T-helper 2 cell treated with Interferon-gamma antibody and Interleukin-4, amounts not matched to agents 100 ng/mL and 5 ng/mL, for 36 hours (primary cell): ENCODE data around the gene LBH. TPM values are rescaled to one million over a fixed set of nuclear protein-coding genes. Genes with fewer than 3 reads are reported as not detected.

ENCODE experiments used
- intact Hi-C: fragments of 100-400 bp; cut with micrococcal nuclease; formaldehyde crosslinking; loops from one replicate; pipeline ENCODE4 v1.15.1; 2023
- total RNA-seq: library from RNA; stranded (reverse); gene quantifications from 2 replicates; pipeline ENCODE4 v1.2.3, GENCODE V29; 2022

LBH gene
- total RNA-seq, 1 donor from 2014 or later: 68.9 TPM

GRCh38 chr2:30216157-30216556 is 15.2 kb upstream of the LBH start:
- intact Hi-C loops: no loop called here

GRCh38 chr2:30217644-30218337 is 13.5 kb upstream of the LBH start:
- intact Hi-C loops: no loop called here

GRCh38 chr2:30218338-30218713 is 13.0 kb upstream of the LBH start:
- intact Hi-C loops: no loop called here

- intact Hi-C loops: no loop called here
Measured at GRCh38 chr2:30218814-30219213, 12.5 kb upstream of the LBH start.

GRCh38 chr2:30219886-30220875 is 11.2 kb upstream of the LBH start:
- intact Hi-C loops: no loop called here

- intact Hi-C loops: no loop called here
Measured at GRCh38 chr2:30221531-30221930, 9.8 kb upstream of the LBH start.

DNA sequence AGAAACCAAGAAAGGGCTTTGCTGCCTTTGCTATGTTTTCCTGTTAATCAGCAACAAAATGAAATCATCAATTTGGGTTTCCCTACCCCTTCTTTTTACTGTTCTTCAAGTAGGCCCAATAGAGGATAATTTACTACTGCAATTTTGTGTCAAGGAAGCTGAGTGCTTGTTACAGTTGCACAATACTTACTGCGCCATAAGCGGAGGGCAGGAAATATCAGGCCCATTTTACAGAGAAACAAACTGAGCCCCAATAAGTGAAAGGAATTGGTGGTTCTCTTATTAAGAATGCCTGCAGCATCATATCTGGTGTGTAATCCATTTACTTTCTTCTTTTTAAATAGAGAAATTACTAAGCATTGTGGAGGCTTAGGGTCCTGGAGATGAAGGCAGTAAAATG is 9.3 kb upstream of the LBH start:
- intact Hi-C loops: no loop called here

DNA sequence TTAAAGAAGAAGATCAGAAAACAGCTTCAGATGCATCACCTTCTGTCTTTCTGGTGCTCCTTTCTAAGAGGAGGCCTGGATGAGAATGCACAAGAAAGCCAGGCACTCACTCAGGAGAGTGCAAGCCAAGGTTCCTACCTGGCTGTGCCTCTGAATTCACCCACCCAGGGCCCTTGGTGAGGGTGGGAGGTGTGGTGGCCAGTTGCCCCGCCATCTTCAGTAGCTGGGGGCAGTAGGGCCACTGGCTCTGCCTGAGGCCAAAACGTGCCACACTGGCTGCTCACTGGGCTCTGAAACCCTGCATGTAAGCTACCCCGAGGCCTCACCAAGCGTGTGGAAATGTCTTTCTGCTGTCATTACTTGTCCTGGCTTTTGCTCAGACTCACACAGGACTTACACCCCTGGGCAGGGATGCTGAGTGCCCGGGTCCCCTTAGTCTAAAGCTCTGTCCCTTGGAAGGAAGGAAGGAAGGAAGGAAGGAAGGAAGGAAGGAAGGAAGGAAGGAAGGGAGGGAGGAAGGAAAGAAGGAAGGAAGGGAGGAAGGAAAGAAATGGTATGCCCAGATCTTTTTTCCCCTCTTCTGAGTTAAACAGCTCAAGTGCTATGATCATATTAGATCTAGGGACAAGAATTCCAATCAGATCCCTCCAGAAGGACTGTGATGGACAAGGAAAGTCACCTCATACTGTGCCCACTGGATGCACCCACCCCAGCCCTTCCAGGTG is 8.5 kb upstream of the LBH start:
- intact Hi-C loops: no loop called here

DNA sequence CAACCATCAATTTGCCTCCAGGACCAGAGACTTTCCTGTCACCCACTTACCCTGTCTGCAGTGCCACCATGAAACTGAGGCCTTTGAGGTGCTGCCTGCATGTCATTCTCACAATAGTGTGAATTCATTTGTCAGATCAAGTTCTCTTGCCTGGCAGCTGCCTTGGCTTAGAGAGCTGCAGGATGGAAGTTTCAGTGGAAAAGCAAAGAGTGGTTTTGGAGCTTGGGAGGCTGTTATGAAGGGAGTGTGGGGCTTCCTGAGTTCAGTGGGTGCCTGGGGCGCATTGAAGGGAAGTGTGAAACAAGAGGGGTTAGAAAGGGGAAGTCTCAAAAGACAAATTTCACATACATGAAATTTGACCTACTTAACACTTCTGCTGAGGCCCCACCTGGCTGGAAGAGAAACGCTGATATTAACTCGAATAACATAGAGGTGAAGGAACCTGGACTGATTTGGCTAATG is 7.9 kb upstream of the LBH start:
- intact Hi-C loops: no loop called here

DNA sequence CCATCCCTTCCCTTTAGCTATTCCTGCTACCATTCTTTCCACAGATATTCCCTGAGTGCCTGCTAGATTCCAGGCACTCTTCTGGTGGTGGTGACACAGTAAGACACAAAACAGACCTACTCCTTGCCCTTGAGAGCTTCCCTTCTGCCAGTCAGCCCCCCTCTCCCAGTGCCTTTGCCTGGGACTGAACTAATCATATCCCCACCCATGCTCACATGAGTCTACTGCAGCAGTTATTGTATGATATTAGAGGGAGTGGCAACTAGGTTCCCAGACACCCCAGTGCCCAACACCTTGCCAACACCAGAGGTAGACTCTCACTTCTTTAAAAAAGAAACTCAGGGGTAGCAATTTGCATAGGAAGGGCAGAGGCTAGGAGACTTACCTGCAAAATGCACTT is 7.2 kb upstream of the LBH start:
- intact Hi-C loops: loop anchor here (2.0 kb wide), 2 partner anchors 15 to 223 kb away; partner anchors contain the start of gene LCLAT1

DNA sequence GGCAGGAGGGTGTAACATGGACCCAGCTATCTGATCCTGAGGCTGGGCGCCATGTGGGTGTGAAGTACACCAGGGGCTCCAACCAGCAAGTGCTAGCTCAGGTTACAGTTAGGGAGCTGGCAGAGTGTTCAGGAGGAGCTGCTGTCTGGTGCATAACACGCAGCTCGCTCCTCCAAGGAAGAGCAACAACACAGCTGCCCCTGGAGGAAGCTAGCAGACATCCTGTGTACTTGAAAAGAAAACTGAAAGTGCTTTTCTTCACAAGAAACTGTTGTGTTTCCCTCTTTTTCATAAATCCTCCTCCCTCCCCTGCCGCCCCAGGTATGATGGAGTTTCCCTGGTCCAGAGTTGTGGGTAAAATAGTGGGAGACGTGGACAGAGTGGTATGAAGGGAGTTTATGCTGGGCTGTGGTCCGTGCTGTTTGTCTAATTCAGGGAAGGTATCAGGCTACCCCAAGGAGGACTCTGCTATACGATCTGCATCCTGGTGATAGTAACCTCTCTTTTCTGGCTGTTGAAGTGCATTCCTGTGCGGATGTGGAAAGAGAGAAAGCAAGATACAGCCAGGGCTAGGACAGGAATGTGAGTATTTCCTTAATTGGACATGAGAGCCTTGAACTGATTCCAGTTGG is 6.1 kb upstream of the LBH start:
- intact Hi-C loops: loop anchor here (1.0 to 2.0 kb wide), 3 partner anchors 9 to 222 kb away; partner anchors contain the start of gene LCLAT1

DNA sequence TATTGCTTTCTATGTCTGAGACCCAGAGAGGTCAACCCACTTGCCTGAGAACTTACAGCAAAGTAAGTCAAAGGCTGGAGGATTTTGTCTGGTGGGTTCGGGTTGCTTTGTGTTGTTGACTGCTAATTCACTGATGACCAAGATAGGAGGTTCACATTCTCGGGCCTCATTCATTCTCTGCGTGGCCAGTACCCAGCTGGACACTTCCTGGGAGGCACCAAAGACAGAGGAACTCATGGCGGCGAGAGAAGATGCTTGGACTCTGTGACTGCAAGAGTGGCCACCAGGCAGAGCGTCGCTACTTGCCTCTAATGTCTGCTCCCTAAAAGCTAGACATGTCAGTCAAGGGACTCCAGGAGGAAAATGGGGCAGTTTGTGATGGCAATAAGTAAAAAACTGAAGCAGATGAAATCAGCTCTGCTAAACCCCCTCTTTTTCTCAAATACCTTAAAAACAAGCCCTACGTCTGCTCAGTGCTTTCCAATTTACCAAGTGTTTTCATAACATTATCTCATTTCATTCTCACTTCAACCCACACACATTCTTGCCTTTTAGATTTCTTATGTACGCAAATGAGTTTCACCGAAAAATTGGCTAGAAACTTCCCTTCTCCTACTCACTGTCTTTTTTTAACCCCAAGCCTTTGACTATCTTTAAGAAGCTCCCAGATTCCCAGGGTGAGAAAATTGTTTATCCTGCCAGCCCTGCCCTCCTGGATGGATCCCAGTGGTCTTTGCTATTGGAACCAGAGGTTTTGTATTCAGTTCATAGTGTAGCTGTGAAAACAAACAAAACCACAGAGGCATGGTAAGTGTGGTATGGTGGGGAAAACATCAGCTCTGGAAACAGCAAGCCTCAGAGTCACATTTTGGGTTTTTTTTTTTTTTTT is 4.9 kb upstream of the LBH start:
- intact Hi-C loops: no loop called here

DNA sequence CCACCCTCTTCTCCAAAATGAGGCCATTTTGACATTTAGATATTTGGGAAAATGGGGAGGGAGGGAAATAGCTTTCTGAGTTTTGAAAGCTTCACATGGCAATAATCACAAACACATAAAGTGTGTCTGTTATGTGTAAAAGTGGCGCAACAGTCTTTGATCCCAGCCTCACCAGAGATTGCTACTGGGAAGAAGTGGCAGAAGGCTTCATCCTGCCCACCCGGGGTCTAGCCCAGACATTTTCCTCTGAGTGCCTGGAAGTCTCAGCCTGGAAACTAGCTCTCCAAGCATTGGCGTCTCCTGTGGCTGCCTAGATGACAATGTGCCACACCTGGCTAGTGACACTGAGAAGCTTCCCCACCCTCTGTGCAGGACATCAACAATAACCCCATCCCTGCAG is 1.7 kb upstream of the LBH start:
- intact Hi-C loops: no loop called here

DNA sequence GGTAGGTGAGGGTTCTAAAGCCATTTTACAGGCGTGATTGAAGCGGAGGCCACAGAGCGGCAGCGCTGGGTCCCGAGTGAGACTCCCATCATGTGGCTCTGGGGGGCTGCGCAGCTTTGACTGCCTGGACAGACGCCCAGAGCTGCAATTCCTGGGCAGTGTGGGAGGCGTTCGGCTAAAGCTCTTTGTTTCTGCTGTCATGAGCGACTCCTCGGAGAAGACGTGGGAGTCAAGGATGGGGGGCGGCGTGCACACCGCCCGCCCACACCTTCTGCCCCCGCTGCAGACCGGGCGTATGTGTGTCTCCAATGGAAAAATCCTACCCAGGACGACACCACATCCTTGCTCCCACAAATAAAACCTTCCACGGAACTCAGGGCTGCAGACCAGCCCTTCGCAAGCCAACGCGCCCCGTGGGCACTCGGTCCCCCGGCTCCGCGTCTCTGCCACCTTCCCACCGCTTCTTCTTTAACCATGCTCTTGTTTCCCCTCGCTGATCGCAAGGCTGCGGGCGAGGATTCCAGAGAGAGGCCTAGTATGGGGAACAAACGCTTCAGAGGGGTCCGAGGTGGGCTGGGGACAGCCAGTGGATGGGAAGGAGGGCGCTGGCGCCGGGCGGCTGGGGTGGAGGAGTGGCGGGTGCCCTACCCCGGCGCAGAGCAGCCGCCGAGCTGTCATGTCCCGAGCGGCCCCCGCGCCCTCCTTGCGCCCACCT is 680 bp upstream of the LBH start:
- intact Hi-C loops: loop anchor here (1.0 to 2.0 kb wide), 2 partner anchors 84 to 192 kb away; no protein-coding TSS in a partner anchor

GRCh38 chr2:30231996-30232800 is 864 bp downstream of the LBH start:
- intact Hi-C loops: loop anchor here (1.0 to 2.0 kb wide), 5 partner anchors 21 to 191 kb away; no protein-coding TSS in a partner anchor

- intact Hi-C loops: loop anchor here (1.0 to 2.0 kb wide), 3 partner anchors 21 to 104 kb away; no protein-coding TSS in a partner anchor
Measured at GRCh38 chr2:30232801-30233130, 1.4 kb downstream of the LBH start.

DNA sequence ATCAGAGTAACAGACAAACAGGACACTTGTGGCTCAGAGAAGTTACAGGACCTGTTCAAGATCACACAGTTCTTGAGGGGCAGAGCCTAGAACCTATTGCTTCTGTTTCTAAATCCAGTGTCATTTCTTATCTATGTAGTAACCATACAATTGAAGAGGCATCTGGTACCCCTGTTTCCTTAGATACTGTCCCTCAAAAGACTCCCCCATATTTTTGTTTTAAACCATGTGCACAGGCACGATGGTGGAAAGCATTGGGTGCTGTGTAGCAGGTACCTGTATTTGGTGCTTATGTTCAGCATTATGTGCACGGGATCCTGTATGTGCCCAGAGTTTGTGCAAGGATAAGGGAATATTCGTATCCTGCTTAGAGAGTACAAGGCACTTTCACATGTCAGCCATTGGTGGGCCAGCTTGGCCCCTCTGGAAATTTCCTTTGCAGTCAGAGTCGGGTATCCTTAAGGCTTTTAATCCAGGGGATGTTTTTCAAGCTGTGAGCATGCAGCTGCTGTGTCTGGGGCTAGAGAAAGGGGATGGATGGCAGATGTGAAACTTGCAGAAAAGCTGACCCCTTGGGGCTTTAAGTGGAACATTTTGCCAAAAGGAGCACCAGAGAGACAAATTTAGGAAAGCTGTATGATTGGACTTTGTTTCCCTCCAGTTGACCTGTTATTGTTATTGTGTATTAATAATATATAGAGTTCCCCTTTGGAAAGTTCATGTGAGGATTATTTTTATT is 2.1 kb downstream of the LBH start:
- intact Hi-C loops: loop anchor here (1.0 to 2.0 kb wide), 2 partner anchors 8 to 103 kb away; no protein-coding TSS in a partner anchor
